IPS-15b (cell line): Measurements from ENCODE around the gene ABCC4.

ENCODE experiments used
- H3K27me3 ChIP-seq: one replicate; pipeline ENCODE4 v1.6.1; 2013; ENCODE audit warnings: low read length; ENCODE audit not compliant: control insufficient read depth, insufficient read depth
- H3K36me3 ChIP-seq: one replicate; pipeline ENCODE4 v1.6.1; 2013; ENCODE audit warnings: low read length; ENCODE audit not compliant: control insufficient read depth, insufficient read depth
- H3K4me1 ChIP-seq: one replicate; pipeline ENCODE4 v1.6.1; 2013; ENCODE audit warnings: mild to moderate bottlenecking, low read length; ENCODE audit not compliant: control insufficient read depth, insufficient read depth
- H3K4me3 ChIP-seq: one replicate; pipeline ENCODE4 v1.5.1; 2013; ENCODE audit warnings: low read depth, low read length
- H3K9ac ChIP-seq: one replicate; pipeline ENCODE4 v1.6.1; 2013; ENCODE audit warnings: low read depth, mild to moderate bottlenecking, low read length
- H3K9me3 ChIP-seq: one replicate; pipeline ENCODE4 v1.6.1; 2013; ENCODE audit warnings: mild to moderate bottlenecking, low read length; ENCODE audit not compliant: control insufficient read depth, insufficient read depth

Gene ABCC4

GRCh38 chr13:95118541-95119324, 182.5 kb downstream of the ABCC4 start:
- H3K9ac ChIP-seq: no peak overlapping the region
- peaks cover 13% of the 10 kb centered on the region for H3K4me1 ChIP-seq
- H3K27me3 ChIP-seq: no peaks in the 10 kb centered on the region
- H3K4me3 ChIP-seq: no peak overlapping the region
- H3K36me3 ChIP-seq: no peaks in the 10 kb centered on the region
- no peaks in the 10 kb centered on the region for H3K9me3 ChIP-seq

DNA sequence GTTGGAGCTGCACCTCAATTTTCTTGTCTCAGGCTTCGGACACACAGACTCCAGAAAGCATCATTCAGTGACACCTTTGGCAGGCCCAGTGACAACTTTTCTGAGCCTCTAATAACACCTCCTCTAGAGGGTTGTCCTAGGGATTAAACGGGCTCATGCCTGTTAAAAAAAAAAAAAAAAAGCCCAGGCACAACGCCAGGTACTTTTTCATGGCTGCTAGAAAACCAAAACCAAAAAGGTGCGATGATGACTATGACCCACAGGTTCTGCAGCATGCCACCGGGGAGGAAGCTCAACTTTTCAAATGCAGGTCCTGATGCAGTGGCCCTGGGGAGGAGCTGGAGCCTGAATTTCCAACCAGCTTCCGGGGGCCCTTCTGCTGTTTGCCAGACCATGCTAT, 184.2 kb downstream of the ABCC4 start:
- H3K4me3 ChIP-seq: no peak overlapping the region
- H3K9ac ChIP-seq: no peak overlapping the region
- H3K36me3 ChIP-seq: no peaks in the 10 kb centered on the region
- no peaks in the 10 kb centered on the region for H3K27me3 ChIP-seq
- no peaks in the 10 kb centered on the region for H3K9me3 ChIP-seq
- H3K4me1 ChIP-seq: peaks cover 13% of the 10 kb centered on the region

- no peaks in the 10 kb centered on the region for H3K9me3 ChIP-seq
- no peaks in the 10 kb centered on the region for H3K36me3 ChIP-seq
- H3K4me3 ChIP-seq: no peak overlapping the region
- no peak overlapping the region for H3K9ac ChIP-seq
- peaks cover 13% of the 10 kb centered on the region for H3K4me1 ChIP-seq
- no peaks in the 10 kb centered on the region for H3K27me3 ChIP-seq
Observed at GRCh38 chr13:95115525-95115924, 185.7 kb downstream of the ABCC4 start.

DNA sequence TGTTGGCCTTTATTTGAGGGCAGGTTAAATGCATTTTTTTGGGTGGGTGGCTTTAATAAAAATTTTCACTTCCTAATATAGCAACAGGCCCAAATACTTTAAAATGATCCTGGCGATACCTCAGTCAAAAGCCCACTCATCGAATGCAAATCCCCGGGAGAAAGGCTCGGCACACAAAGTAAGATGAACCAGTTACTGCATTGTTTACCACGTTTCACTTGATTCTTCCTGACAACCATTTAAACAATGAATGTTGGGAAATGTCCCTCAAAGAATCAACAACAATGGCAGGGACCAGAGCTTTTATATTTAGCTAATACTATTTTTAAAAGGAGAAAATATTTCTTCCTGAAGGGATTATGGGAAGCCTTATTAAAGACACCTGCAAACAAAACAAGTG, 187.7 kb downstream of the ABCC4 start:
- peaks cover 13% of the 10 kb centered on the region for H3K4me1 ChIP-seq
- no peak overlapping the region for H3K9ac ChIP-seq
- no peaks in the 10 kb centered on the region for H3K27me3 ChIP-seq
- H3K4me3 ChIP-seq: no peak overlapping the region
- H3K36me3 ChIP-seq: no peaks in the 10 kb centered on the region
- H3K9me3 ChIP-seq: no peaks in the 10 kb centered on the region

- Histone ChIP-seq H3K4me3 (no peak overlapping the region), H3K36me3 (no peaks in the 10 kb centered on the region), H3K27me3 (no peaks in the 10 kb centered on the region), H3K4me1 (peaks cover 13% of the 10 kb centered on the region), H3K9ac (no peak overlapping the region), H3K9me3 (no peaks in the 10 kb centered on the region)
Observed at GRCh38 chr13:95112883-95113282, 188.4 kb downstream of the ABCC4 start.

DNA sequence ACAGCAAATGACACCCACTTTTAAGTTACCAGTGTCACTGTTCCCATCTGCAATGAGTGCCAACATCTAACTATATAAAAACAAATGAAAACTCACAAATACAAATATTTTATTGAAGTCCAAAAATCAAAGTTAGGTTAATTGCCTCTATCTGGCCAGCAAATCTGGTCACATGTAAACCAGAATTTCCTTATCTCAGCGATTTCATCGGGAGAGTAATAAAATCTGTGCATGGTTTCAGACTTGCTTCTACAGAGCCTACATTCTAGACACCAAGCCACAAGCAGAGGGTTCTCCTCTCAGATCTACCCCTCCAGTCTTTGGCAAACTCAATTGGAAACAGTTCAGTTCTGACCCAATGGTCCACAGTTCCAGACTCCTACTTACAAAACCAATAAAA, 189.6 kb downstream of the ABCC4 start:
- no peak overlapping the region for H3K9ac ChIP-seq
- no peak overlapping the region for H3K4me3 ChIP-seq
- H3K9me3 ChIP-seq: no peaks in the 10 kb centered on the region
- no peaks in the 10 kb centered on the region for H3K27me3 ChIP-seq
- H3K4me1 ChIP-seq: peaks cover 13% of the 10 kb centered on the region
- H3K36me3 ChIP-seq: no peaks in the 10 kb centered on the region

GRCh38 chr13:95106562-95106961, 194.7 kb downstream of the ABCC4 start:
- no peaks in the 10 kb centered on the region for H3K4me1 ChIP-seq

DNA sequence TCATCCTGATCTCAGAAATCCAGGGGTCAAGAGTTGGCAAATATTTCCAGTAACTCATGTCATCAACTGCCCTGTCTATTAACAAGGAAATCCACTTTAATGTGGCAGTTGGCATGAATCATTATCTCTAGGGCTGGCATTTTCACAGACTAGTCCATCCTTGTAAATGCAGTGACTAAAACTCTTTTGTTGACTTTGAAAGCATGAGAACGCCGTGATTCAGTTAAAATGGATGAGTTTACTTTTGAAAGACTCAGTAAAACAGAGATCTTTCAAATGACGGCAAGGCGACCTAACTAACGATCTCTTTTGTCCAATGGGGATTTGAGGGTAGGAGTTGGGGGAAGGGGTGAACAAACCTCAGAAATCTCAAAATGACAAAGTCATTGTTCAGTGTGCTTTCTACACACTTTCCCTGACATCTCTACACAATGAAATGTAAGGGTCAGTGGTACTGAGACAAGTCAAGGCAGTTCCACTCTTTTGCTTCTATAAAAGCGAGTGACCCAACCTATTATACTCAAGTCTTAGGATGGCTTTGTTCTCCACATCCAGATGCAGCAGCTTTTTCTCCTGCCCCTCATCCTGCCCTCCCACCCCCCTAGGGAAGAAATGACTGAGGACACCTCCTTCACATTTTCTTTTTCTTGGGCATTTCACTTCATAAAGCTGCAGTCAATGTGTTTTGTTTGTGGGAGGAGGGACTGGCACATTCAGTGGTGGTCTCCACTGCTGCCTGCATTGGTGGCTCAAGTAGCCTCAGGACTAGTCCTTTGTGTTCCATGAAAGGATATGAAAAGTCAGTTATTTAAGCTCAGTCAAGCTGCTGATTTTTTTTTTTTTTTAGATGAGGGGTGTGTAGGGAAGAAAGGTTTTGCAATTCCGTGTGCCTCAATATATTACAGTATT, 200.5 kb downstream of the ABCC4 start:
- no peaks in the 10 kb centered on the region for H3K27me3 ChIP-seq
- no peak overlapping the region for H3K4me3 ChIP-seq
- H3K4me1 ChIP-seq: no peaks in the 10 kb centered on the region
- no peaks in the 10 kb centered on the region for H3K36me3 ChIP-seq
- H3K9me3 ChIP-seq: no peaks in the 10 kb centered on the region
- no peak overlapping the region for H3K9ac ChIP-seq

More at GRCh38 chr13:95106562-95106961, 194.7 kb downstream of the ABCC4 start:
- H3K36me3 ChIP-seq: no peaks in the 10 kb centered on the region
- no peaks in the 10 kb centered on the region for H3K9me3 ChIP-seq
- no peaks in the 10 kb centered on the region for H3K27me3 ChIP-seq
- no peak overlapping the region for H3K9ac ChIP-seq
- H3K4me3 ChIP-seq: no peak overlapping the region

DNA sequence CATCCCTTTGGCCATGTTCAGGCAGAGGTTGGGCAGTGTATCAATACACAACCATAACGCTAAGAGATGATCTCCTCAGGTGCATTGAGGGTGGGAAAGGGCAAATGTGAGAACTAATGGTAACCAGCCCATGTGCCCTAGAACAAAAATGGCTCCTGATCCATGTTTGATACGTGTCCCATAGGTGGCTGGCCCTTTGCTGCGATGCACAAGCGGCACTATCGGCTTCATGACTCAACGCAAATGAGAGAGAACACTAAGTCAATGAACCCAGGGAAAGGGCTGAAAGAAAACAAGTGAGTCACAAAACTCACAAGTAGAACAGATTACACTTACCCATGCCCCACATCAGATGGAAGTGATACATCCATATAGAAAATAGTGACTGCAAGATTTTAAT, 201.7 kb downstream of the ABCC4 start:
- no peak overlapping the region for H3K4me3 ChIP-seq
- no peaks in the 10 kb centered on the region for H3K36me3 ChIP-seq
- H3K27me3 ChIP-seq: no peaks in the 10 kb centered on the region
- no peak overlapping the region for H3K9ac ChIP-seq
- H3K4me1 ChIP-seq: no peaks in the 10 kb centered on the region
- no peaks in the 10 kb centered on the region for H3K9me3 ChIP-seq

DNA sequence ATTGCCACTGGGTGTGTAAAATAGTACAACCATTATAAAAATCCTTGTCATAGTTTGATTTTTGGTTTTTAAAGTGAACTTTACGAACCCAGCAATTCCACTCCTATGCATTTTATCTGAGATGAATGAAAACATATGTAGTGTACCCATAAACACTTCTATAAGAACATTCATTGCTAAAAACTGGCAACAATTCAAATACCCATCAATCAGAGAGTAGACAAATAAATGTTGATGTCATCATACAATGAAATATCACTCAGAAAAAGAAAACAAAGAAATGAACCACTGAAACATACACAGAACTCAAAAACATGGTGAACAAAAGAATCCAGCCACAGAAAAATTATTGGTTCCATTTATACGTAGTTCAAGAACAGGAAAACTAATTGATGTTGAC, 202.3 kb downstream of the ABCC4 start:
- Histone ChIP-seq H3K9me3 (no peaks in the 10 kb centered on the region), H3K36me3 (no peaks in the 10 kb centered on the region), H3K9ac (no peak overlapping the region), H3K27me3 (no peaks in the 10 kb centered on the region), H3K4me1 (no peaks in the 10 kb centered on the region), H3K4me3 (no peak overlapping the region)

GRCh38 chr13:95091755-95092154, 209.5 kb downstream of the ABCC4 start:
- no peak overlapping the region for H3K9ac ChIP-seq
- no peaks in the 10 kb centered on the region for H3K4me1 ChIP-seq
- no peak overlapping the region for H3K4me3 ChIP-seq
- H3K27me3 ChIP-seq: no peaks in the 10 kb centered on the region
- H3K9me3 ChIP-seq: no peaks in the 10 kb centered on the region
- H3K36me3 ChIP-seq: no peaks in the 10 kb centered on the region
